Kidney (tissue), 14 donors: ENCODE data around the gene ARAP3. TPM values are rescaled to one million over a fixed set of nuclear protein-coding genes. Genes with fewer than 3 reads are reported as not detected.
A peak's percentile ranks its signal among the peaks of the same experiment; 100 is the strongest.

Source experiments
- DNase-seq, 5 donors: peaks; one replicate each; pipeline ENCODE4 v3.0.0-alpha.2; 2013 to 2020
- FAIRE-seq: peaks from 2 replicates; lab custom pipeline; 2012; peaks lifted over from hg19 to GRCh38; lab: Jason Lieb, UNC
- H3K27ac ChIP-seq, 2 donors: one replicate each; pipeline ENCODE4 v1.7.0; 2013; ENCODE audit warnings: low read depth in 2 of 2, low read length in 2 of 2, inconsistent platforms in 1 of 2
- H3K27me3 ChIP-seq: one replicate; pipeline ENCODE4 v1.7.1; 2013; ENCODE audit warnings: low read length, inconsistent platforms; ENCODE audit not compliant: control insufficient read depth, insufficient read depth
- H3K36me3 ChIP-seq, 3 donors: one replicate each; pipeline versions ENCODE4 v1.7.0 to v1.7.1; 2013; ENCODE audit warnings: low read length in 3 of 3, control low read depth in 1 of 3, inconsistent platforms in 1 of 3; ENCODE audit not compliant: insufficient read depth in 3 of 3, control insufficient read depth in 2 of 3
- H3K4me1 ChIP-seq, 3 donors: one replicate each; pipeline versions ENCODE4 v1.7.0 to v1.7.1; 2013; ENCODE audit warnings: low read length in 3 of 3, inconsistent platforms in 1 of 3, low read depth in 1 of 3; ENCODE audit not compliant: control insufficient read depth in 2 of 3, insufficient read depth in 2 of 3
- H3K4me3 ChIP-seq, 3 donors: one replicate each; pipeline versions ENCODE4 v1.7.0 to v1.8.1; 2013; ENCODE audit warnings: low read length in 3 of 3, control low read depth in 1 of 3, inconsistent platforms in 1 of 3
- H3K9ac ChIP-seq, 3 donors: one replicate each; pipeline versions ENCODE4 v1.7.0 to v1.7.1; 2013; ENCODE audit warnings: low read length in 3 of 3, control low read depth in 1 of 3, inconsistent platforms in 1 of 3
- H3K9me3 ChIP-seq, 3 donors: one replicate each; pipeline versions ENCODE4 v1.7.0 to v1.7.1; 2013; ENCODE audit warnings: low read length in 3 of 3, control low read depth in 1 of 3, inconsistent platforms in 1 of 3; ENCODE audit not compliant: control insufficient read depth in 2 of 3, insufficient read depth in 1 of 3
- CTCF ChIP-seq: IDR thresholded peaks from 3 replicates; pipeline ENCODE4 v1.5.1; 2012; ENCODE audit warnings: mild to moderate bottlenecking, moderate library complexity, borderline replicate concordance; ENCODE audit not compliant: insufficient read depth; ENCODE audit errors: extremely low read depth
- intact Hi-C: fragments of 100-400 bp; cut with DNase I; formaldehyde crosslinking; loops from one replicate; pipeline ENCODE4 v1.11.1; 2022
- polyA plus RNA-seq: library from polyadenylated mRNA; stranded (reverse); fragments of 350-450 nt; fragmentation: Illumina TruSeq; extraction: RNeasy Lipid Tissue Mini Kit (QIAGEN cat#74804); gene quantifications from one replicate; pipeline ENCODE4 v1.2.3, GENCODE V29; 2014; ENCODE audit warnings: low read depth, low replicate concordance; ENCODE audit not compliant: insufficient read depth
- total RNA-seq: library from RNA; stranded (reverse); fragmentation: NEBNext Ultra II Directional; extraction: Animal tissue kit (Norgen Biotek cat#: 25700); gene quantifications from one replicate; pipeline ENCODE4 v1.2.1, GENCODE V29; 2021
- donor health status: control.
- donor health status: control.
- donor health status: control.
- donor health status: control.
- donor health status: control.
- donor health status: DM: yes; HTN: yes; CAD: no.
- donor health status: Normal renal cell carcinoma (clear cell type).

ARAP3 gene
- total and polyA plus RNA-seq, 2 donors from 2014 or later = 7.2 to 19.8 TPM

- peak overlapping the region in 1 of 3 donors; percentile 64 for H3K4me3 ChIP-seq
- H3K9ac ChIP-seq = no peak overlapping the region
- intact Hi-C loops = no loop called here
- H3K27me3 ChIP-seq = no peaks in the 10 kb centered on the region
- peak overlapping the region in 1 of 2 donors; percentile 42 for H3K27ac ChIP-seq
- no peaks in the 10 kb centered on the region for H3K9me3 ChIP-seq
- H3K36me3 ChIP-seq = no peaks in the 10 kb centered on the region
- no peak for DNase-seq
- peaks cover 0 to 16% (median 9%) of the 10 kb centered on the region in 3 donors for H3K4me1 ChIP-seq
- no peak for TF ChIP-seq CTCF
- no peak for FAIRE-seq
These were observed 1.9 kb downstream of the ARAP3 start for GRCh38 chr5:141680178-141680577.

GRCh38 chr5:141677415-141677814, 4.6 kb downstream of the ARAP3 start:
- DNase-seq = peak in 1 of 5 donors; percentile 42
- no peaks in the 10 kb centered on the region for H3K27me3 ChIP-seq
- intact Hi-C loops = no loop called here
- H3K9ac ChIP-seq = no peak overlapping the region
- H3K9me3 ChIP-seq = no peaks in the 10 kb centered on the region
- FAIRE-seq = no peak
- H3K4me3 ChIP-seq = no peak overlapping the region
- TF ChIP-seq CTCF = no peak
- no peak overlapping the region for H3K27ac ChIP-seq
- H3K4me1 ChIP-seq = peaks cover 0 to 13% (median 0%) of the 10 kb centered on the region in 3 donors
- no peaks in the 10 kb centered on the region for H3K36me3 ChIP-seq

DNA sequence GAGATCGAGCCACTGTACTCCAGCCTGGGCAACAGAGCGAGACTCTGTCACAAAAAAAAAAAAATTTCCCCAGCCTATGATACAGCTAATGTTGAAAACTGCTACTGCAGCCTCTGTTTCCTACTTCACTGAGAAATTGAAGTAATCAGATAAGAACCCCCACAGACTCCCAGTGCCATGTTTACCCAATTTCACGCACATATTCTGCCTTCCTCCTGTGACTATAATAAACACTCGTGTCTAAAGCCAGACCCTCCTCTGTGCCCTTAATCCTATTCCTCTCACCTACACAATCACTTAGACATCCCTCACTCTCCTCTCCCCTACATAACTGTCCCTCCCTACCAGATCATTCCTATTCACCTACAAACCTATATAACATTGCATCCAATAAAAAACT, 6.4 kb downstream of the ARAP3 start:
- peaks cover 0 to 2% (median 0%) of the 10 kb centered on the region in 3 donors for H3K36me3 ChIP-seq
- DNase-seq (no peak), FAIRE-seq (no peak)
- no peak overlapping the region for H3K4me3 ChIP-seq
- no peak overlapping the region for H3K9ac ChIP-seq
- H3K4me1 ChIP-seq = peaks cover 0 to 2% (median 0%) of the 10 kb centered on the region in 3 donors
- intact Hi-C loops = no loop called here
- H3K9me3 ChIP-seq = no peaks in the 10 kb centered on the region
- H3K27me3 ChIP-seq = no peaks in the 10 kb centered on the region
- no peak for TF ChIP-seq CTCF
- no peak overlapping the region for H3K27ac ChIP-seq

GRCh38 chr5:141674747-141675146, 7.3 kb downstream of the ARAP3 start:
- H3K36me3 ChIP-seq = peaks cover 0 to 4% (median 2%) of the 10 kb centered on the region in 3 donors
- no peak overlapping the region for H3K9ac ChIP-seq
- no peak overlapping the region for H3K27ac ChIP-seq
- no peak for FAIRE-seq
- H3K4me3 ChIP-seq = no peak overlapping the region
- no peak for TF ChIP-seq CTCF
- no peak for DNase-seq
- intact Hi-C loops = no loop called here
- peaks cover 0 to 2% (median 0%) of the 10 kb centered on the region in 3 donors for H3K4me1 ChIP-seq
- no peaks in the 10 kb centered on the region for H3K27me3 ChIP-seq
- H3K9me3 ChIP-seq = no peaks in the 10 kb centered on the region
